Measurements from ENCODE around the gene OTOP2.

The OTOP2 gene

GRCh38 chr17:74924250-74924948, at the start of gene OTOP2:
OTOP2 (plus strand) TSS chr17:74924273; CDS start chr17:74924633, 360 bp downstream.
- DNase-seq = no peak

- DNase-seq = no peak
Observed at GRCh38 chr17:74874615-74875037, 49.4 kb upstream of the OTOP2 start.

GRCh38 chr17:74875155-74875976, 48.7 kb upstream of the OTOP2 start:
- DNase-seq = no peak

- DNase-seq = no peak
Observed at GRCh38 chr17:74875977-74876593, 48.0 kb upstream of the OTOP2 start.

- DNase-seq = no peak
Observed at GRCh38 chr17:74877592-74878548, 46.2 kb upstream of the OTOP2 start.

- no peak for DNase-seq
Observed at GRCh38 chr17:74878658-74879057, 45.4 kb upstream of the OTOP2 start.

- no peak for DNase-seq
Observed at GRCh38 chr17:74879308-74879707, 44.8 kb upstream of the OTOP2 start.

- DNase-seq = no peak
Observed at GRCh38 chr17:74881073-74881472, 43.0 kb upstream of the OTOP2 start.

GRCh38 chr17:74882517-74883240, 41.4 kb upstream of the OTOP2 start:
- no peak for DNase-seq

- no peak for DNase-seq
Observed at GRCh38 chr17:74883241-74883745, 40.8 kb upstream of the OTOP2 start.

- DNase-seq = no peak
Observed at GRCh38 chr17:74888469-74888868, 35.6 kb upstream of the OTOP2 start.

- no peak for DNase-seq
Observed at GRCh38 chr17:74890554-74890953, 33.5 kb upstream of the OTOP2 start.

GRCh38 chr17:74892013-74892841, 31.8 kb upstream of the OTOP2 start:
- no peak for DNase-seq

- no peak for DNase-seq
Observed at GRCh38 chr17:74892974-74893911, 30.8 kb upstream of the OTOP2 start, which contains the start of gene FADS6. FADS6 (minus strand) TSS chr17:74893633; CDS start chr17:74893595, 38 bp downstream.

GRCh38 chr17:74893936-74894671, 30.0 kb upstream of the OTOP2 start:
- DNase-seq = no peak

- DNase-seq = no peak
Observed at GRCh38 chr17:74898376-74898946, 25.6 kb upstream of the OTOP2 start.

- DNase-seq = no peak
Observed at GRCh38 chr17:74900208-74900607, 23.9 kb upstream of the OTOP2 start.
